Kidney epithelial cell (primary cell): ENCODE results near the gene IFNA4. TPM values are rescaled to one million over a fixed set of nuclear protein-coding genes. Genes with fewer than 3 reads are reported as not detected.

Source experiments
- DNase-seq: peaks from one replicate; pipeline ENCODE4 v3.0.0-alpha.2; 2010; ENCODE audit warnings: low read depth
- H3K27me3 ChIP-seq: 2 replicates; pipeline ENCODE4 v1.6.0; 2011; ENCODE audit warnings: low read length; ENCODE audit not compliant: control insufficient read depth, insufficient read depth
- H3K36me3 ChIP-seq: 2 replicates; pipeline ENCODE4 v1.5.1; 2011; ENCODE audit warnings: low read length; ENCODE audit not compliant: control insufficient read depth, insufficient read depth
- H3K4me3 ChIP-seq: 2 replicates; pipeline ENCODE4 v1.5.1; 2011; ENCODE audit warnings: low read depth, mild to moderate bottlenecking, control low read depth, low read length
- total RNA-seq: library from RNA; depleted of rRNA; stranded (reverse); fragments of >200 nt; gene quantifications from 2 replicates; pipeline ENCODE4 v1.2.3, GENCODE V29; 2015
- TF ChIP-seq, protein P1 (sequence below): IDR thresholded peaks from 2 replicates; pipeline ENCODE4 v1.5.1; 2011; ENCODE audit warnings: mild to moderate bottlenecking, moderate library complexity, low read length, control low read depth, inconsistent platforms; ENCODE audit not compliant: insufficient read depth, poor library complexity, severe bottlenecking

Gene IFNA4
- total RNA-seq, 1 donor from 2014 or later = not detected

GRCh38 chr9:21141427-21141882 is 45.9 kb downstream of the IFNA4 start, which contains the start of gene IFNW1:
TSS of gene IFNW1 (minus strand) at chr9:21141832. CDS start at chr9:21141570, 262 bp downstream.
- no peak for DNase-seq
- H3K27me3 ChIP-seq = no peaks in the 10 kb centered on the region
- TF ChIP-seq, protein P1, sequence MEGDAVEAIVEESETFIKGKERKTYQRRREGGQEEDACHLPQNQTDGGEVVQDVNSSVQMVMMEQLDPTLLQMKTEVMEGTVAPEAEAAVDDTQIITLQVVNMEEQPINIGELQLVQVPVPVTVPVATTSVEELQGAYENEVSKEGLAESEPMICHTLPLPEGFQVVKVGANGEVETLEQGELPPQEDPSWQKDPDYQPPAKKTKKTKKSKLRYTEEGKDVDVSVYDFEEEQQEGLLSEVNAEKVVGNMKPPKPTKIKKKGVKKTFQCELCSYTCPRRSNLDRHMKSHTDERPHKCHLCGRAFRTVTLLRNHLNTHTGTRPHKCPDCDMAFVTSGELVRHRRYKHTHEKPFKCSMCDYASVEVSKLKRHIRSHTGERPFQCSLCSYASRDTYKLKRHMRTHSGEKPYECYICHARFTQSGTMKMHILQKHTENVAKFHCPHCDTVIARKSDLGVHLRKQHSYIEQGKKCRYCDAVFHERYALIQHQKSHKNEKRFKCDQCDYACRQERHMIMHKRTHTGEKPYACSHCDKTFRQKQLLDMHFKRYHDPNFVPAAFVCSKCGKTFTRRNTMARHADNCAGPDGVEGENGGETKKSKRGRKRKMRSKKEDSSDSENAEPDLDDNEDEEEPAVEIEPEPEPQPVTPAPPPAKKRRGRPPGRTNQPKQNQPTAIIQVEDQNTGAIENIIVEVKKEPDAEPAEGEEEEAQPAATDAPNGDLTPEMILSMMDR = peak; percentile 6

GRCh38 chr9:21137020-21137419 is 50.4 kb downstream of the IFNA4 start:
- no peaks in the 10 kb centered on the region for H3K36me3 ChIP-seq
- no peaks in the 10 kb centered on the region for H3K27me3 ChIP-seq
- H3K4me3 ChIP-seq = no peak overlapping the region
- no peak for DNase-seq
- TF ChIP-seq, protein P1 = no peak

More at GRCh38 chr9:21141427-21141882, 45.9 kb downstream of the IFNA4 start, which contains the start of gene IFNW1:
- Histone ChIP-seq H3K36me3 (no peaks in the 10 kb centered on the region), H3K4me3 (no peak within 1 kb of the TSS)

Other genes starting within 250 kb of the IFNA4 start
- gene HACD4, start 155.9 kb downstream of the IFNA4 start, total RNA-seq = 0.46 and 0.62 TPM in 2 replicates
- gene IFNB1, start 109.6 kb downstream of the IFNA4 start, total RNA-seq = not detected in 2 replicates
- gene IFNW1, start 45.8 kb downstream of the IFNA4 start, total RNA-seq = not detected in 2 replicates
- gene IFNA21, start 20.9 kb downstream of the IFNA4 start, total RNA-seq = not detected in 2 replicates
- not detected in 2 replicates for gene IFNA7, start 14.6 kb upstream of the IFNA4 start, total RNA-seq
- gene IFNA10, start 19.6 kb upstream of the IFNA4 start, total RNA-seq = not detected in 2 replicates
- gene IFNA16, start 29.7 kb upstream of the IFNA4 start, total RNA-seq = not detected in 2 replicates
- gene IFNA17, start 40.6 kb upstream of the IFNA4 start, total RNA-seq = not detected in 2 replicates
- gene IFNA14, start 52.4 kb upstream of the IFNA4 start, total RNA-seq = not detected in 2 replicates
- not detected in 2 replicates for gene IFNA5, start 117.7 kb upstream of the IFNA4 start, total RNA-seq
- gene KLHL9, start 147.8 kb upstream of the IFNA4 start, total RNA-seq = 26.8 and 28.3 TPM in 2 replicates
- not detected in 2 replicates for gene IFNA6, start 163.3 kb upstream of the IFNA4 start, total RNA-seq
- not detected in 2 replicates for gene IFNA13, start 180.5 kb upstream of the IFNA4 start, total RNA-seq
- not detected in 2 replicates for gene IFNA2, start 197.8 kb upstream of the IFNA4 start, total RNA-seq
- gene IFNA8, start 221.5 kb upstream of the IFNA4 start, total RNA-seq = not detected in 2 replicates